ENCODE data around the gene PRKAG3.

DNA sequence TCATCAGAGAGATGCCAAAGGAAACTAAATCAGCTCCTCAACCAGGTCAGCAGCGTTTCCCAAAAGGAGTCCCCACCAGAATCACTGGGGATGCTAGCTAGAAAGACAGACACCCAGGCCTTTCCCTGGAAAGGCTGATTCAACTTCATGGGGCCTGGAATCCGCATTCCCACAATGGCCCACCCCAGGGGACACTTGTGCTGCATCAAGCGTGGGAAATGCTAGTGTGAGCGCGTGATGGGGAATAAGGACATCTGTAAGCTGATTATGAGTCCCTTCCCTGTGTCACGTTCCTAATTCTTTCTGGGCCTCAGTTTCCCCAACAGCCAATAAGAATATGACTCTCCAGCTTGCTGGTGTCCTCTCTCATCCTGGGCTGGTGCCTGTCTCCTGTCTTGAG lies 46.9 kb upstream of the PRKAG3 start:
- TF ChIP-seq, protein P1, sequence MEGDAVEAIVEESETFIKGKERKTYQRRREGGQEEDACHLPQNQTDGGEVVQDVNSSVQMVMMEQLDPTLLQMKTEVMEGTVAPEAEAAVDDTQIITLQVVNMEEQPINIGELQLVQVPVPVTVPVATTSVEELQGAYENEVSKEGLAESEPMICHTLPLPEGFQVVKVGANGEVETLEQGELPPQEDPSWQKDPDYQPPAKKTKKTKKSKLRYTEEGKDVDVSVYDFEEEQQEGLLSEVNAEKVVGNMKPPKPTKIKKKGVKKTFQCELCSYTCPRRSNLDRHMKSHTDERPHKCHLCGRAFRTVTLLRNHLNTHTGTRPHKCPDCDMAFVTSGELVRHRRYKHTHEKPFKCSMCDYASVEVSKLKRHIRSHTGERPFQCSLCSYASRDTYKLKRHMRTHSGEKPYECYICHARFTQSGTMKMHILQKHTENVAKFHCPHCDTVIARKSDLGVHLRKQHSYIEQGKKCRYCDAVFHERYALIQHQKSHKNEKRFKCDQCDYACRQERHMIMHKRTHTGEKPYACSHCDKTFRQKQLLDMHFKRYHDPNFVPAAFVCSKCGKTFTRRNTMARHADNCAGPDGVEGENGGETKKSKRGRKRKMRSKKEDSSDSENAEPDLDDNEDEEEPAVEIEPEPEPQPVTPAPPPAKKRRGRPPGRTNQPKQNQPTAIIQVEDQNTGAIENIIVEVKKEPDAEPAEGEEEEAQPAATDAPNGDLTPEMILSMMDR (IDR thresholded peaks at IDR 0.05; ENCODE audit: borderline replicate concordance, extremely low read depth, low read length, poor library complexity, severe bottlenecking): no peak
- no peak for TF ChIP-seq EZH2 (IDR thresholded peaks at IDR 0.05; ENCODE audit: borderline replicate concordance, low read depth, low read length, severe bottlenecking)
